GM12878 (cell line): ENCODE data around the gene MTAP. TPM values are rescaled to one million over a fixed set of nuclear protein-coding genes. Genes with fewer than 3 reads are reported as not detected.

Experiments
- ATAC-seq: fragments of 200-7000 bp; cut with Tn5 transposase; 3 replicates; pipeline ENCODE4 v1.9.1; 2020; ENCODE audit warnings: mild to moderate bottlenecking, moderate library complexity
- BruUV-seq: library from RNA; stranded (reverse); fragments of 400-500 nt; replicated peaks from 2 replicates; lab custom pipeline; 2021; lab: Mats Ljungman, UMichigan
- CTCF ChIA-PET: fragments of 300-600 bp; sonication (Branson Sonifier 250); formaldehyde crosslinking; extraction: SDS; loops from one replicate; lab custom pipeline; 2021; ENCODE audit warnings: inconsistent platforms; lab: Yijun Ruan, JAX
- POLR2A ChIA-PET: fragments of 350-600 bp; formaldehyde crosslinking; extraction: SDS; loops from one replicate; lab custom pipeline; 2021; ENCODE audit warnings: inconsistent platforms; lab: Charles Lee
- RAD21 ChIA-PET: fragments of 300-600 bp; sonication (Branson Sonifier 250); formaldehyde crosslinking; loops from one replicate; lab custom pipeline; 2023; ENCODE audit warnings: antibody characterized with exemption; ENCODE audit not compliant: unreplicated experiment; lab: Charles Lee
- SMC1A ChIA-PET: fragments of 300-600 bp; sonication (Branson Sonifier 250); formaldehyde crosslinking; loops from one replicate; lab custom pipeline; 2023; ENCODE audit not compliant: unreplicated experiment, uncharacterized antibody; lab: Charles Lee
- DNase-seq: peaks from one replicate; pipeline ENCODE4 v3.0.0-alpha.2; 2011; ENCODE audit warnings: low read depth, low spot score
- FAIRE-seq: peaks from 3 replicates; lab custom pipeline; 2011; peaks lifted over from hg19 to GRCh38; lab: Jason Lieb, UNC
- H2AFZ ChIP-seq: 2 replicates; pipeline ENCODE4 v1.6.0; 2011; ENCODE audit warnings: low read depth, low read length, control low read depth; ENCODE audit not compliant: control insufficient read depth
- H3K27ac ChIP-seq: 2 replicates; pipeline ENCODE4 v1.5.1; 2011; ENCODE audit warnings: control low read depth; ENCODE audit not compliant: control insufficient read depth, insufficient read depth
- H3K27me3 ChIP-seq, 2 experiments: replicated peaks in 1 of 2; 2 replicates each; pipeline versions ENCODE4 v1.6.0 to v1.6.1; 2011; ENCODE audit warnings: low read length in 1 of 2; ENCODE audit not compliant: control insufficient read depth in 2 of 2, insufficient read depth in 2 of 2
- H3K36me3 ChIP-seq, 2 experiments: 2 replicates each; pipeline ENCODE4 v1.5.1; 2011; ENCODE audit warnings: low read length in 1 of 2; ENCODE audit not compliant: control insufficient read depth in 2 of 2, insufficient read depth in 2 of 2
- H3K4me1 ChIP-seq: 2 replicates; pipeline ENCODE4 v1.6.1; 2011; ENCODE audit warnings: mild to moderate bottlenecking, low read length, moderate library complexity, mixed read lengths; ENCODE audit not compliant: control insufficient read depth, insufficient read depth
- H3K4me2 ChIP-seq: 2 replicates; pipeline ENCODE4 v1.6.0; 2011; ENCODE audit warnings: control low read depth; ENCODE audit not compliant: control insufficient read depth, insufficient read depth
- H3K4me3 ChIP-seq: fragments of 200-600 bp; sonication (generic); 2 replicates; pipeline ENCODE4 v1.5.1; 2016
- H3K79me2 ChIP-seq: 2 replicates; pipeline ENCODE4 v1.6.0; 2011; ENCODE audit warnings: low read length; ENCODE audit not compliant: control insufficient read depth, insufficient read depth
- H3K9ac ChIP-seq: 2 replicates; pipeline ENCODE4 v1.8.0; 2011; ENCODE audit warnings: low read length, control low read depth, mixed read lengths; ENCODE audit not compliant: control insufficient read depth, insufficient read depth
- H3K9me3 ChIP-seq: replicated peaks from 3 replicates; pipeline ENCODE4 v1.5.1; 2011; ENCODE audit warnings: mild to moderate bottlenecking, low read length; ENCODE audit not compliant: control insufficient read depth, insufficient read depth
- H4K20me1 ChIP-seq: 2 replicates; pipeline ENCODE4 v1.6.0; 2011; ENCODE audit not compliant: control insufficient read depth, insufficient read depth
- CEBPZ ChIP-seq: fragments of 150-350 bp; IDR thresholded peaks from 2 replicates; pipeline ENCODE4 v1.6.1; 2016; ENCODE audit warnings: low read depth, low read length
- FOS ChIP-seq: IDR thresholded peaks from 3 replicates; pipeline ENCODE4 v1.6.1; 2011; ENCODE audit warnings: borderline replicate concordance; ENCODE audit not compliant: insufficient read length; ENCODE audit errors: extremely low read depth
- IRF4 ChIP-seq: IDR thresholded peaks from 2 replicates; pipeline ENCODE4 v1.6.1; 2011; ENCODE audit warnings: low read depth, low read length
- KLF5 ChIP-seq: fragments of 450-650 bp; IDR thresholded peaks from 2 replicates; pipeline ENCODE4 v1.6.1; 2014; ENCODE audit warnings: mild to moderate bottlenecking; ENCODE audit not compliant: partially characterized antibody
- RAD51 ChIP-seq: fragments of 450-650 bp; IDR thresholded peaks from 2 replicates; pipeline ENCODE4 v1.6.1; 2016; ENCODE audit warnings: moderate library complexity, mild to moderate bottlenecking, inconsistent platforms
- ZBTB4 ChIP-seq: fragments of 450-650 bp; formaldehyde crosslinking; IDR thresholded peaks from 2 replicates; pipeline ENCODE4 v1.4.0; 2022; ENCODE audit warnings: mild to moderate bottlenecking, moderate library complexity
- WGBS: methylation state at CpG from one replicate; pipeline ENCODE4 v1.1.6; 2016; ENCODE audit warnings: low lambda C conversion rate; ENCODE audit not compliant: insufficient replicate concordance, insufficient coverage; ENCODE audit errors: missing lambda C conversion rate; 5-methylcytosine and 5-hydroxymethylcytosine counted together
- in situ Hi-C: fragments of 300-500 bp; cut with MboI; formaldehyde crosslinking; loops from 9 replicates; pipeline ENCODE4 v1.14.3; 2018; ENCODE audit warnings: mixed read lengths
- intact Hi-C: fragments of 100-400 bp; cut with micrococcal nuclease; formaldehyde crosslinking; loops from one replicate; pipeline ENCODE4 v1.14.2; 2022; ENCODE audit not compliant: unreplicated experiment
- polyA plus RNA-seq, 11 experiments: library from polyadenylated mRNA; depleted of rRNA in 4 of 11; unstranded in 6 of 11; stranded (reverse) in 5 of 11; fragments of >200 nt; fragmentation: Nextera tagmentation in 4 of 11; fragmentation: Illumina TruSeq in 1 of 11; extraction: Ambion mirVana in 4 of 11; extraction: Trizol in 1 of 11; gene quantifications; 1 replicate in 1 of 11; 2 replicates in 10 of 11; pipeline versions ENCODE4 v1.2.1 to v1.2.3, GENCODE V29; 2011 to 2016; ENCODE audit warnings: inconsistent platforms in 2 of 11, missing spikeins in 2 of 11, low read depth in 1 of 11
- total RNA-seq, 4 experiments: library from RNA; depleted of rRNA in 3 of 4; stranded (reverse); fragments of >200 nt in 3 of 4; fragmentation: Illumina TruSeq in 1 of 4; extraction: Trizol in 1 of 4; gene quantifications; 2 replicates each; pipeline versions ENCODE4 v1.2.1 to v1.2.3, GENCODE V29; 2013 to 2021

Gene MTAP
- total and polyA plus RNA-seq, 10 of the 15 experiments (the other 5 are each of a cell fraction or from before 2014, with no cell fraction given), result 16.4 to 29.9 (median 22.6) TPM

- Histone ChIP-seq H3K79me2 (no peaks in the 10 kb centered on the region), H3K9ac (no peak overlapping the region), H3K27ac (no peak overlapping the region), H3K36me3 (peaks cover 9 to 22% of the 10 kb centered on the region in 2 experiments), H3K9me3 (peaks cover 4% of the 10 kb centered on the region; the same call in 1 of the 3 replicates), H3K4me1 (peaks cover 20% of the 10 kb centered on the region), H3K27me3 (no peaks in the 10 kb centered on the region), H4K20me1 (no peaks in the 10 kb centered on the region), H2AFZ (no peak overlapping the region), H3K4me2 (no peak overlapping the region), H3K4me3 (no peak overlapping the region)
- RAD21 ChIA-PET, result no interaction called here
- no peak for FAIRE-seq
- TF ChIP-seq CEBPZ (no peak), KLF5 (no peak), IRF4 (no peak), FOS (no peak), RAD51 (no peak), ZBTB4 (CRISPR knock-in tag) (no peak)
- in situ Hi-C loops (no loop called here), intact Hi-C loops (no loop called here)
- POLR2A ChIA-PET, result no interaction called here
- CTCF ChIA-PET, result no interaction called here
- no peak for DNase-seq
- ATAC-seq, result no peak
- over 99% methylated on average over 6 of the region's 6 CpGs for WGBS
- no TSS peak for BruUV-seq
- SMC1A ChIA-PET, result interaction anchor here (0.7 to 1.3 kb wide), 2 partner anchors 16 to 171 kb away, joined by 3 to 5 read pairs; no protein-coding TSS in a partner anchor
Observed at GRCh38 chr9:21837501-21837900, 35.1 kb downstream of the MTAP start.
